PC-9 (cell line): ENCODE results near the gene CIT. TPM values are rescaled to one million over a fixed set of nuclear protein-coding genes. Genes with fewer than 3 reads are reported as not detected.

Experiments
- BruUV-seq: library from RNA; stranded (reverse); fragments of 400-500 nt; replicated peaks from 2 replicates; lab custom pipeline; 2021; lab: Mats Ljungman, UMichigan
- CTCF ChIA-PET: fragments of 300-600 bp; sonication (Branson Sonifier 250); formaldehyde crosslinking; loops from one replicate; lab custom pipeline; 2022; ENCODE audit warnings: antibody characterized with exemption; lab: Charles Lee
- POLR2A ChIA-PET: fragments of 300-600 bp; sonication (Branson Sonifier 250); formaldehyde crosslinking; loops from one replicate; lab custom pipeline; 2022; ENCODE audit warnings: antibody characterized with exemption; ENCODE audit not compliant: unreplicated experiment; lab: Charles Lee
- DNase-seq, 2 experiments: peaks; one replicate each; pipeline versions ENCODE4 v3.0.0 to v3.0.0-alpha.2; 2015 to 2022; ENCODE audit warnings: mixed read lengths in 1 of 2
- H2AFZ ChIP-seq: fragments of 200-600 bp; sonication (generic); 2 replicates; pipeline ENCODE4 v1.8.1; 2017; ENCODE audit warnings: antibody characterized with exemption
- H3F3A ChIP-seq: fragments of 200-600 bp; sonication (generic); 2 replicates; pipeline ENCODE4 v1.8.1; 2017; ENCODE audit warnings: antibody characterized with exemption, mild to moderate bottlenecking, low read depth; ENCODE audit not compliant: insufficient read depth
- H3K27ac ChIP-seq: fragments of 200-600 bp; sonication (generic); 2 replicates; pipeline ENCODE4 v1.6.1; 2016; ENCODE audit warnings: mixed run types
- H3K27me3 ChIP-seq: fragments of 200-600 bp; sonication (generic); 2 replicates; pipeline ENCODE4 v1.6.1; 2016; ENCODE audit warnings: low read depth, mixed run types; ENCODE audit not compliant: insufficient read depth
- H3K36me3 ChIP-seq: fragments of 200-600 bp; sonication (generic); 2 replicates; pipeline ENCODE4 v1.6.1; 2016; ENCODE audit warnings: low read depth, mixed run types
- H3K4me1 ChIP-seq: fragments of 200-600 bp; sonication (generic); replicated peaks from 2 replicates; pipeline ENCODE4 v1.6.1; 2016; ENCODE audit warnings: mixed run types; ENCODE audit not compliant: insufficient read depth
- H3K4me2 ChIP-seq: fragments of 200-600 bp; sonication (generic); 2 replicates; pipeline ENCODE4 v1.6.1; 2017; ENCODE audit warnings: mixed run types
- H3K4me3 ChIP-seq: fragments of 200-600 bp; sonication (generic); 2 replicates; pipeline ENCODE4 v1.6.1; 2016; ENCODE audit warnings: mixed run types
- H3K79me2 ChIP-seq: fragments of 200-600 bp; sonication (generic); 2 replicates; pipeline ENCODE4 v1.6.1; 2017; ENCODE audit warnings: low read depth, mixed run types
- H3K9me2 ChIP-seq: fragments of 200-600 bp; sonication (generic); 2 replicates; pipeline ENCODE4 v1.8.1; 2017; ENCODE audit warnings: mild to moderate bottlenecking; ENCODE audit not compliant: insufficient read depth
- H3K9me3 ChIP-seq: fragments of 200-600 bp; sonication (generic); 2 replicates; pipeline ENCODE4 v1.8.1; 2016; ENCODE audit warnings: low read depth; ENCODE audit not compliant: insufficient read depth
- H4K20me1 ChIP-seq: fragments of 200-600 bp; sonication (generic); 2 replicates; pipeline ENCODE4 v1.8.1; 2017; ENCODE audit not compliant: insufficient read depth
- EZH2 ChIP-seq: fragments of 200-600 bp; sonication (generic); IDR thresholded peaks from 2 replicates; pipeline ENCODE4 v1.8.0; 2017; ENCODE audit warnings: antibody characterized with exemption, low read depth
- intact Hi-C: fragments of 100-400 bp; cut with micrococcal nuclease; formaldehyde crosslinking; loops from one replicate; pipeline ENCODE4 v1.10.0; 2022; ENCODE audit not compliant: unreplicated experiment
- total RNA-seq: library from RNA; stranded (reverse); gene quantifications from 2 replicates; pipeline ENCODE4 v1.2.3, GENCODE V29; 2021
- TF ChIP-seq, protein P1 (sequence below): fragments of 200-600 bp; sonication (generic); conservative IDR thresholded peaks from 2 replicates; pipeline ENCODE4 v1.6.1; 2017; ENCODE audit warnings: mixed run types, antibody characterized with exemption, mild to moderate bottlenecking, moderate library complexity

The CIT gene
- total RNA-seq, 1 experiment from 2014 or later = 81.8 TPM

DNA sequence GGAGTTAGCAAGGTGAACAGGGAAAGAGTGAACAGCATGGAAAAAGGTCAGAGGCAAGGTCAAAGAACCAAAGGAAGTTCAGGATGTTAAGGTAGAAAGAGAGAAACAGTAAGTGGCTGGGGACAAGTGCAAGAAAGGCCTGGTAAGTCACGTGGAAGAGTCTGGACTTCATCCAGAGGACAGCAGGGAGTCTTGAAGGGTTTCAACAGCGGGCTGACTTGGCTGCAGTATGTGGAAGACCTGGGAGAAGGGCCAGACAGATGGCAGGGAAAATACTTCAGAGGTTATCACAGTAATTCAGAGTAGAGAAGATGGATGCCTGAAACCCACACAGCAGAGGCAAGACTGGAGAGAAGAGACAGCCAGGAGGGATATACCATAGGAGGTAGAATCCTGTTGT, 34.0 kb downstream of the CIT start:
- H3K4me1 ChIP-seq = no peaks in the 10 kb centered on the region
- no peak overlapping the region for H2AFZ ChIP-seq
- ChIA-PET POLR2A (no interaction called here), CTCF (no interaction called here)
- no peak overlapping the region for H3K27ac ChIP-seq
- no TSS peak for BruUV-seq
- H3K9me3 ChIP-seq = no peaks in the 10 kb centered on the region
- no peaks in the 10 kb centered on the region for H3K79me2 ChIP-seq
- TF ChIP-seq, protein P1, sequence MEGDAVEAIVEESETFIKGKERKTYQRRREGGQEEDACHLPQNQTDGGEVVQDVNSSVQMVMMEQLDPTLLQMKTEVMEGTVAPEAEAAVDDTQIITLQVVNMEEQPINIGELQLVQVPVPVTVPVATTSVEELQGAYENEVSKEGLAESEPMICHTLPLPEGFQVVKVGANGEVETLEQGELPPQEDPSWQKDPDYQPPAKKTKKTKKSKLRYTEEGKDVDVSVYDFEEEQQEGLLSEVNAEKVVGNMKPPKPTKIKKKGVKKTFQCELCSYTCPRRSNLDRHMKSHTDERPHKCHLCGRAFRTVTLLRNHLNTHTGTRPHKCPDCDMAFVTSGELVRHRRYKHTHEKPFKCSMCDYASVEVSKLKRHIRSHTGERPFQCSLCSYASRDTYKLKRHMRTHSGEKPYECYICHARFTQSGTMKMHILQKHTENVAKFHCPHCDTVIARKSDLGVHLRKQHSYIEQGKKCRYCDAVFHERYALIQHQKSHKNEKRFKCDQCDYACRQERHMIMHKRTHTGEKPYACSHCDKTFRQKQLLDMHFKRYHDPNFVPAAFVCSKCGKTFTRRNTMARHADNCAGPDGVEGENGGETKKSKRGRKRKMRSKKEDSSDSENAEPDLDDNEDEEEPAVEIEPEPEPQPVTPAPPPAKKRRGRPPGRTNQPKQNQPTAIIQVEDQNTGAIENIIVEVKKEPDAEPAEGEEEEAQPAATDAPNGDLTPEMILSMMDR = no peak
- no peak for TF ChIP-seq EZH2
- intact Hi-C loops = no loop called here
- no peak overlapping the region for H3K4me3 ChIP-seq
- H3K36me3 ChIP-seq = no peaks in the 10 kb centered on the region
- H3F3A ChIP-seq = no peaks in the 10 kb centered on the region
- no peaks in the 10 kb centered on the region for H3K9me2 ChIP-seq
- H4K20me1 ChIP-seq = no peaks in the 10 kb centered on the region
- H3K4me2 ChIP-seq = no peak overlapping the region
- DNase-seq = no peak
- no peaks in the 10 kb centered on the region for H3K27me3 ChIP-seq

DNA sequence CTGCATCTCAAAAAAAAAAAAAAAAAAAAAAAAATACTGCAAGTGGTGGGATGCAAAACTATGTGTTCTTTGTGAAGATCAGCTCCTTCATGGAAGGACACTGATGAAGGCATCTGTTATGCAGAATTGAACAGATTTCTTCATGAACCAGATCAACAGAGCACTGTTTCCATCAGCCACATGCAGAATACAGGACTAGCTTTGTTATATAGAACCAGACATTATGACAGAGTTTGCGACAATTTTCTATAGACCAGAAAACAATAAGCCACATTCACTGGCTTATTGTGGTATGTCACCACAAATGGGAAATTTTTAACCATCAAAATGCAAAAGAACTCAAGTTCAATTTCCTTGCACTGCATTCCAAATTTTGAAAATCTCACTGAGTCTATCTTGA, 34.7 kb downstream of the CIT start:
- Histone ChIP-seq H2AFZ (no peak overlapping the region), H3F3A (no peaks in the 10 kb centered on the region), H3K4me1 (no peaks in the 10 kb centered on the region), H3K79me2 (no peaks in the 10 kb centered on the region), H3K36me3 (no peaks in the 10 kb centered on the region), H3K27ac (no peak overlapping the region), H3K4me3 (no peak overlapping the region), H3K9me3 (no peaks in the 10 kb centered on the region), H4K20me1 (no peaks in the 10 kb centered on the region), H3K4me2 (no peak overlapping the region), H3K27me3 (no peaks in the 10 kb centered on the region), H3K9me2 (no peaks in the 10 kb centered on the region)
- no TSS peak for BruUV-seq
- intact Hi-C loops = no loop called here
- POLR2A ChIA-PET = no interaction called here
- CTCF ChIA-PET = no interaction called here
- TF ChIP-seq, protein P1 = no peak
- no peak for DNase-seq

GRCh38 chr12:119841433-119842210, 35.5 kb downstream of the CIT start:
- no peak overlapping the region for H3K4me2 ChIP-seq
- no peaks in the 10 kb centered on the region for H3K27me3 ChIP-seq
- H3K9me2 ChIP-seq = no peaks in the 10 kb centered on the region
- no peaks in the 10 kb centered on the region for H3K79me2 ChIP-seq
- no peak overlapping the region for H3K4me3 ChIP-seq
- no peaks in the 10 kb centered on the region for H3K4me1 ChIP-seq
- H3K27ac ChIP-seq = no peak overlapping the region
- TF ChIP-seq, protein P1 = no peak
- BruUV-seq = no TSS peak
- no peak overlapping the region for H2AFZ ChIP-seq
- ChIA-PET CTCF (no interaction called here), POLR2A (no interaction called here)
- DNase-seq = no peak
- no peaks in the 10 kb centered on the region for H3K36me3 ChIP-seq
- H3F3A ChIP-seq = no peaks in the 10 kb centered on the region
- H3K9me3 ChIP-seq = no peaks in the 10 kb centered on the region
- no peaks in the 10 kb centered on the region for H4K20me1 ChIP-seq
- intact Hi-C loops = no loop called here
